K562 (cell line): Measurements from ENCODE around the gene EIF5B. TPM values are rescaled to one million over a fixed set of nuclear protein-coding genes. Genes with fewer than 3 reads are reported as not detected.

ENCODE experiments used
- ATAC-seq: fragments of 200-7000 bp; cut with Tn5 transposase; 3 replicates; pipeline ENCODE4 v1.9.1; 2020; ENCODE audit warnings: moderate library complexity
- BruUV-seq: library from RNA; stranded (reverse); fragments of 400-500 nt; replicated peaks from 2 replicates; lab custom pipeline; 2021; lab: Mats Ljungman, UMichigan
- CTCF ChIA-PET: fragments of 300-600 bp; formaldehyde crosslinking; extraction: SDS; loops from one replicate; lab custom pipeline; 2021; ENCODE audit warnings: low intra/inter-chr PET ratio; lab: Yijun Ruan, JAX
- POLR2A ChIA-PET: fragments of 300-600, 350-650 bp; sonication (Branson Sonifier 250); formaldehyde crosslinking; extraction: SDS; loops from one replicate; lab custom pipeline; 2021; ENCODE audit warnings: antibody characterized with exemption, inconsistent platforms; lab: Yijun Ruan, JAX
- DNase-seq, 4 experiments: peaks; one replicate each; pipeline versions ENCODE4 v3.0.0 to v3.0.0-alpha.2; 2011 to 2018; ENCODE audit warnings: low spot score in 3 of 4, mixed read lengths in 3 of 4; ENCODE audit errors: extremely low read depth in 1 of 4
- FAIRE-seq: peaks from 2 replicates; lab custom pipeline; 2011; peaks lifted over from hg19 to GRCh38; lab: Jason Lieb, UNC
- H2AFZ ChIP-seq: 2 replicates; pipeline ENCODE4 v1.6.0; 2011; ENCODE audit warnings: low read depth, low read length, control low read depth, inconsistent platforms
- H3K27ac ChIP-seq: fragments of 200-600 bp; 3 replicates; pipeline ENCODE4 v1.8.0; 2011; ENCODE audit warnings: low read depth, mild to moderate bottlenecking, control low read depth, inconsistent platforms, low read length, moderate library complexity, mixed read lengths; ENCODE audit errors: extremely low read depth
- H3K27me3 ChIP-seq, 2 experiments: fragments of 300-600 bp in 1 of 2; 2 replicates in 1 of 2; 3 replicates in 1 of 2; pipeline versions ENCODE4 v1.6.0 to v1.8.0; 2011; ENCODE audit warnings: inconsistent platforms in 2 of 2, low read length in 2 of 2, mild to moderate bottlenecking in 1 of 2, mixed read lengths in 1 of 2, moderate library complexity in 1 of 2; ENCODE audit not compliant: control insufficient read depth in 2 of 2, insufficient read depth in 2 of 2
- H3K36me3 ChIP-seq: fragments of 300-600 bp; 3 replicates; pipeline ENCODE4 v1.8.0; 2011; ENCODE audit warnings: mild to moderate bottlenecking, low read length, inconsistent platforms; ENCODE audit not compliant: control insufficient read depth, insufficient read depth
- H3K4me1 ChIP-seq, 2 experiments: fragments of 200-600 bp in 1 of 2; replicated peaks in 1 of 2; 2 replicates in 1 of 2; 3 replicates in 1 of 2; pipeline versions ENCODE4 v1.5.1 to v1.8.0; 2011; ENCODE audit warnings: inconsistent platforms in 2 of 2, low read length in 2 of 2, mild to moderate bottlenecking in 1 of 2, mixed read lengths in 1 of 2, moderate library complexity in 1 of 2; ENCODE audit not compliant: control insufficient read depth in 2 of 2, insufficient read depth in 2 of 2
- H3K4me2 ChIP-seq: 2 replicates; pipeline ENCODE4 v1.6.1; 2011; ENCODE audit warnings: low read length, control low read depth, inconsistent platforms, mixed read lengths; ENCODE audit not compliant: insufficient read depth
- H3K4me3 ChIP-seq: fragments of 200-600 bp; sonication (generic), shearing (Covaris generic); 2 replicates; pipeline ENCODE4 v1.5.1; 2016; ENCODE audit warnings: control low read depth, inconsistent platforms
- H3K79me2 ChIP-seq: fragments of 200-600 bp; 3 replicates; pipeline ENCODE4 v1.8.0; 2011; ENCODE audit warnings: low read length, inconsistent platforms; ENCODE audit not compliant: control insufficient read depth, insufficient read depth
- H3K9ac ChIP-seq, 2 experiments: 2 replicates each; pipeline versions ENCODE4 v1.6.0 to v1.6.1; 2011; ENCODE audit warnings: low read depth in 2 of 2, low read length in 2 of 2, control low read depth in 1 of 2, inconsistent platforms in 1 of 2, mild to moderate bottlenecking in 1 of 2, mixed read lengths in 1 of 2; ENCODE audit not compliant: insufficient read depth in 1 of 2
- H3K9me1 ChIP-seq: one replicate; pipeline ENCODE4 v1.6.0; 2011; ENCODE audit warnings: inconsistent platforms, mild to moderate bottlenecking, low read length, moderate library complexity; ENCODE audit not compliant: control insufficient read depth, insufficient read depth
- H3K9me3 ChIP-seq: replicated peaks from 2 replicates; pipeline ENCODE4 v1.5.1; 2011; ENCODE audit warnings: low read depth, low read length, inconsistent platforms; ENCODE audit not compliant: control insufficient read depth, insufficient read depth
- H4K20me1 ChIP-seq: replicated peaks from 2 replicates; pipeline ENCODE4 v1.6.1; 2011; ENCODE audit warnings: low read length, inconsistent platforms, mixed read lengths; ENCODE audit not compliant: control insufficient read depth, insufficient read depth
- ARNT ChIP-seq, 2 experiments: fragments of 450-650 bp; IDR thresholded peaks; 2 replicates each; pipeline ENCODE4 v1.6.1; 2016; ENCODE audit warnings: mild to moderate bottlenecking in 1 of 2
- DNMT1 ChIP-seq: fragments of 450-650 bp; IDR thresholded peaks from 2 replicates; pipeline ENCODE4 v1.6.1; 2016; ENCODE audit warnings: antibody characterized with exemption, mild to moderate bottlenecking
- HDAC1 ChIP-seq, 2 experiments: fragments of 450-650 bp; IDR thresholded peaks; 2 replicates each; pipeline ENCODE4 v1.6.1; 2016 to 2017; ENCODE audit warnings: inconsistent platforms in 1 of 2, mild to moderate bottlenecking in 1 of 2, moderate library complexity in 1 of 2
- MCM2 ChIP-seq: fragments of 450-650 bp; IDR thresholded peaks from 2 replicates; pipeline ENCODE4 v1.6.1; 2017; ENCODE audit warnings: low read depth, mild to moderate bottlenecking
- MTA1 ChIP-seq: fragments of 450-650 bp; IDR thresholded peaks from 2 replicates; pipeline ENCODE4 v1.6.1; 2017; ENCODE audit warnings: borderline replicate concordance
- NFIX ChIP-seq: fragments of 250-450 bp; sonication (Bioruptor Pico); IDR thresholded peaks from 2 replicates; pipeline ENCODE4 v1.4.0; 2020; ENCODE audit warnings: low read depth, mild to moderate bottlenecking, moderate library complexity
- POLR2B ChIP-seq: fragments of 450-650 bp; IDR thresholded peaks from 2 replicates; pipeline ENCODE4 v1.6.1; 2018; ENCODE audit warnings: low read depth; ENCODE audit not compliant: partially characterized antibody
- SIN3B ChIP-seq: fragments of 450-650 bp; IDR thresholded peaks from 2 replicates; pipeline ENCODE4 v1.6.1; 2017; ENCODE audit warnings: low read depth, mild to moderate bottlenecking, moderate library complexity
- SRSF9 ChIP-seq: fragments of 200-400 bp; formaldehyde crosslinking; IDR thresholded peaks from 2 replicates; pipeline ENCODE4 v1.6.1; 2017; ENCODE audit warnings: low read depth, low read length, borderline replicate concordance
- ZNF589 ChIP-seq: fragments of 200-800 bp; sonication (Bioruptor generic); IDR thresholded peaks from 2 replicates; pipeline ENCODE4 v1.6.1; 2016; ENCODE audit warnings: low read depth, missing genetic modification characterization, missing compliant biosample characterization
- WGBS: fragments of 100-300 bp; shearing (Covaris generic); methylation state at CpG from one replicate; pipeline ENCODE4 v1.1.6; 2016; ENCODE audit warnings: low coverage, mixed read lengths; ENCODE audit not compliant: insufficient coverage; ENCODE audit errors: missing lambda C conversion rate; 5-methylcytosine and 5-hydroxymethylcytosine counted together
- in situ Hi-C: fragments of 300-500 bp; cut with MboI; formaldehyde crosslinking; loops from 4 replicates; pipeline ENCODE4 v1.15.0; 2018; ENCODE audit warnings: inconsistent platforms, mixed read lengths
- intact Hi-C: fragments of 100-400 bp; cut with micrococcal nuclease; formaldehyde crosslinking; loops from 2 replicates; pipeline ENCODE4 v1.14.2; 2022
- polyA plus RNA-seq, 8 experiments: library from polyadenylated mRNA; depleted of rRNA in 4 of 8; stranded (reverse) in 5 of 8; unstranded in 3 of 8; fragments of >200 nt; fragmentation: Nextera tagmentation in 2 of 8; fragmentation: Illumina TruSeq in 1 of 8; extraction: Ambion mirVana in 2 of 8; extraction: Trizol in 1 of 8; gene quantifications; 2 replicates each; pipeline versions ENCODE4 v1.2.1 to v1.2.3, GENCODE V29; 2011 to 2014; ENCODE audit warnings: inconsistent platforms in 1 of 8, missing spikeins in 1 of 8
- total RNA-seq, 7 experiments: library from RNA; depleted of rRNA in 6 of 7; stranded (reverse); fragments of >200 nt in 6 of 7; fragmentation: Illumina TruSeq in 2 of 7; extraction: Trizol in 2 of 7; gene quantifications; 2 replicates each; pipeline versions ENCODE4 v1.2.1 to v1.2.3, GENCODE V29; 2011 to 2021; ENCODE audit warnings: low replicate concordance in 1 of 7
- TF ChIP-seq, protein P1 (sequence below): fragments of 450-650 bp; formaldehyde crosslinking; conservative IDR thresholded peaks from 2 replicates; pipeline ENCODE4 v1.4.0; 2022; ENCODE audit warnings: mild to moderate bottlenecking, missing genetic modification characterization
- TF ChIP-seq, protein P2 (sequence below): fragments of 450-650 bp; IDR thresholded peaks from 2 replicates; pipeline ENCODE4 v1.7.0; 2016; ENCODE audit warnings: borderline replicate concordance

Gene EIF5B
- total and polyA plus RNA-seq, 9 of the 15 experiments (the other 6 are each of a cell fraction or from before 2014, with no cell fraction given), result 26.5 to 143 (median 47.7) TPM

DNA sequence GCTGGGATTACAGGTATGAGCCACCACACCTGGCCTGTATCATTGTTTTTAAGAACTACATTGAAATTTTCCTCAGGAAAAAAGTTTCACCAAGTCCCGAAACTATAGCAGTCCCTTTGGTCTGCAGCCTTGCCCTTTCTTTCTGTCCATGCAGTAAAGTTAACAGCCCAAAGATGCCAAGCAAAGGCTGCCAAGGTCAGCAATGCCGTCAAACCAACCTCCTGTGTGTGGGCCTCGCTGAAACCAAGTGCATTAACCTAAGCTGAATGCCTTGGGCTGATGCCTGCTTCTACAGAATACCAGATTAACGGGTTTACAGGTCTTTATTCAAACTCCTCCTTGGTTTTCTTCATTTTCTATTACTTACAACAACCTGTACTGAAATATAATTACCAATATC is 73.1 kb downstream of the EIF5B start:
- Histone ChIP-seq H3K4me3 (no peak overlapping the region), H4K20me1 (no peaks in the 10 kb centered on the region), H2AFZ (no peak overlapping the region)
- FAIRE-seq, result no peak
- in situ Hi-C loops, result no loop called here
- no peak for TF ChIP-seq HDAC1 (IDR thresholded peaks at IDR 0.05)
- TF ChIP-seq NFIX (CRISPR knock-in tag), result no peak
- TF ChIP-seq, protein P1, sequence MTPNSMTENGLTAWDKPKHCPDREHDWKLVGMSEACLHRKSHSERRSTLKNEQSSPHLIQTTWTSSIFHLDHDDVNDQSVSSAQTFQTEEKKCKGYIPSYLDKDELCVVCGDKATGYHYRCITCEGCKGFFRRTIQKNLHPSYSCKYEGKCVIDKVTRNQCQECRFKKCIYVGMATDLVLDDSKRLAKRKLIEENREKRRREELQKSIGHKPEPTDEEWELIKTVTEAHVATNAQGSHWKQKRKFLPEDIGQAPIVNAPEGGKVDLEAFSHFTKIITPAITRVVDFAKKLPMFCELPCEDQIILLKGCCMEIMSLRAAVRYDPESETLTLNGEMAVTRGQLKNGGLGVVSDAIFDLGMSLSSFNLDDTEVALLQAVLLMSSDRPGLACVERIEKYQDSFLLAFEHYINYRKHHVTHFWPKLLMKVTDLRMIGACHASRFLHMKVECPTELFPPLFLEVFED (CRISPR knock-in tag), result no peak
- TF ChIP-seq, protein P2, sequence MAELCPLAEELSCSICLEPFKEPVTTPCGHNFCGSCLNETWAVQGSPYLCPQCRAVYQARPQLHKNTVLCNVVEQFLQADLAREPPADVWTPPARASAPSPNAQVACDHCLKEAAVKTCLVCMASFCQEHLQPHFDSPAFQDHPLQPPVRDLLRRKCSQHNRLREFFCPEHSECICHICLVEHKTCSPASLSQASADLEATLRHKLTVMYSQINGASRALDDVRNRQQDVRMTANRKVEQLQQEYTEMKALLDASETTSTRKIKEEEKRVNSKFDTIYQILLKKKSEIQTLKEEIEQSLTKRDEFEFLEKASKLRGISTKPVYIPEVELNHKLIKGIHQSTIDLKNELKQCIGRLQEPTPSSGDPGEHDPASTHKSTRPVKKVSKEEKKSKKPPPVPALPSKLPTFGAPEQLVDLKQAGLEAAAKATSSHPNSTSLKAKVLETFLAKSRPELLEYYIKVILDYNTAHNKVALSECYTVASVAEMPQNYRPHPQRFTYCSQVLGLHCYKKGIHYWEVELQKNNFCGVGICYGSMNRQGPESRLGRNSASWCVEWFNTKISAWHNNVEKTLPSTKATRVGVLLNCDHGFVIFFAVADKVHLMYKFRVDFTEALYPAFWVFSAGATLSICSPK, result no peak
- no peak for TF ChIP-seq ARNT (IDR thresholded peaks at IDR 0.05)
- TF ChIP-seq MTA1, result no peak
- no peak for TF ChIP-seq DNMT1
- no peak for TF ChIP-seq ZNF589 (CRISPR knock-in tag)
- TF ChIP-seq SRSF9, result no peak
- TF ChIP-seq MCM2, result no peak
- TF ChIP-seq SIN3B, result no peak
- no peak for TF ChIP-seq POLR2B
- TF ChIP-seq, all 486 proteins: peak for 0
- BruUV-seq, result no TSS peak
- Histone ChIP-seq H3K27ac (no peak overlapping the region), H3K4me1 (no peaks in the 10 kb centered on the region), H3K9ac (no peak overlapping the region), H3K36me3 (peaks cover 86% of the 10 kb centered on the region), H3K9me3 (no peaks in the 10 kb centered on the region), H3K4me2 (no peak overlapping the region), H3K79me2 (no peaks in the 10 kb centered on the region), H3K27me3 (no peaks in the 10 kb centered on the region), H3K9me1 (no peaks in the 10 kb centered on the region)
- CTCF ChIA-PET, result no interaction called here
- DNase-seq, result no peak
- ATAC-seq, result no peak
- WGBS, result 94% methylated on average over 4 of the region's 4 CpGs
- POLR2A ChIA-PET, result interaction anchor here (1.6 kb wide), 1 partner anchor 11 kb away, joined by 5 read pairs; no protein-coding TSS in a partner anchor
- intact Hi-C loops, result no loop called here
